PC-9 (cell line): Measurements from ENCODE around the gene FAM13B.

Experiments used
- CTCF ChIP-seq: fragments of 200-600 bp; sonication (generic); conservative IDR thresholded peaks from 2 replicates; pipeline ENCODE4 v1.6.1; 2017; ENCODE audit warnings: mixed run types, antibody characterized with exemption, mild to moderate bottlenecking, moderate library complexity
- EZH2 ChIP-seq: fragments of 200-600 bp; sonication (generic); IDR thresholded peaks from 2 replicates; pipeline ENCODE4 v1.8.0; 2017; ENCODE audit warnings: antibody characterized with exemption, low read depth

- no peak for TF ChIP-seq EZH2
- TF ChIP-seq CTCF: peak; percentile 79
Observed at GRCh38 chr5:138068742-138069600, 36.1 kb upstream of the FAM13B start.
